Glutamatergic neuron (in vitro differentiated cells): ENCODE results near the gene CCDC91. TPM values are rescaled to one million over a fixed set of nuclear protein-coding genes. Genes with fewer than 3 reads are reported as not detected.

Source experiments
- DNase-seq: peaks from one replicate; pipeline ENCODE4 v3.0.0; 2022
- H3K27ac Mint-ChIP-seq: one replicate; pipeline ENCODE4 v1.8.0; 2020; ENCODE audit warnings: mild to moderate bottlenecking, mixed read lengths, inconsistent platforms; ENCODE audit not compliant: unreplicated experiment
- H3K27me3 Mint-ChIP-seq: one replicate; pipeline ENCODE4 v1.8.0; 2020; ENCODE audit warnings: mild to moderate bottlenecking, moderate library complexity, mixed read lengths, inconsistent platforms; ENCODE audit not compliant: unreplicated experiment
- H3K36me3 Mint-ChIP-seq: one replicate; pipeline ENCODE4 v1.8.0; 2020; ENCODE audit warnings: mild to moderate bottlenecking, mixed read lengths, inconsistent platforms; ENCODE audit not compliant: unreplicated experiment
- H3K4me1 Mint-ChIP-seq: one replicate; pipeline ENCODE4 v1.8.0; 2020; ENCODE audit warnings: mild to moderate bottlenecking, low read depth, mixed read lengths, inconsistent platforms; ENCODE audit not compliant: unreplicated experiment
- H3K4me3 Mint-ChIP-seq: one replicate; pipeline ENCODE4 v1.8.0; 2020; ENCODE audit warnings: mild to moderate bottlenecking, mixed read lengths, inconsistent platforms; ENCODE audit not compliant: unreplicated experiment
- H3K9me3 Mint-ChIP-seq: one replicate; pipeline ENCODE4 v1.8.0; 2020; ENCODE audit warnings: mild to moderate bottlenecking, moderate library complexity, mixed read lengths, inconsistent platforms; ENCODE audit not compliant: unreplicated experiment
- total RNA-seq: library from RNA; stranded (reverse); fragmentation: NEBNext Ultra II Directional; extraction: Animal tissue kit (Norgen Biotek cat#: 25700); gene quantifications from one replicate; pipeline ENCODE4 v1.2.1, GENCODE V29; 2021; ENCODE audit not compliant: unreplicated experiment
- TF ChIP-seq, protein P1 (sequence below): fragments of 200-600 bp; sonication (generic); IDR thresholded peaks from one replicate; pipeline ENCODE4 v1.5.0; 2021; ENCODE audit not compliant: partially characterized antibody, unreplicated experiment

The CCDC91 gene
- total RNA-seq, 1 donor from 2014 or later: 37.3 TPM

DNA sequence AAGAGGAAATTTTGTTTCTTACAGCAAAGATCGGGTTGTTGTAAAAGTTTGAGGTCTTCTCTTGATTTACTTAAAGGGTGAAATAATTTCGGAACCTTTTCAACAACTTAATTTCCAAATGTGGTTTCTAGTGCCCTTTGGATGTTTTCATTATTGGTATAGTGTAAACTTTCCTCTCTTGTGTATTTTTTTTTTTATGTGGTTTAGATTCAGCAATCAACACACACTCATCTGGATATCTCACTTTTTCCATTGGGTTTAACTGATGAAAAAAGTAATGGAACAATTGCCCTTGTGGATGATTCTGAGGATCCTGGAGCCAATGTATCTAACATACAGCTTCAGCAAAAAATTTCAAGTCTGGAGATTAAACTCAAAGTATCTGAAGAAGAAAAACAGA is 116.3 kb downstream of the CCDC91 start:
- H3K27ac Mint-ChIP-seq: no peak overlapping the region
- no peak overlapping the region for H3K4me3 Mint-ChIP-seq

DNA sequence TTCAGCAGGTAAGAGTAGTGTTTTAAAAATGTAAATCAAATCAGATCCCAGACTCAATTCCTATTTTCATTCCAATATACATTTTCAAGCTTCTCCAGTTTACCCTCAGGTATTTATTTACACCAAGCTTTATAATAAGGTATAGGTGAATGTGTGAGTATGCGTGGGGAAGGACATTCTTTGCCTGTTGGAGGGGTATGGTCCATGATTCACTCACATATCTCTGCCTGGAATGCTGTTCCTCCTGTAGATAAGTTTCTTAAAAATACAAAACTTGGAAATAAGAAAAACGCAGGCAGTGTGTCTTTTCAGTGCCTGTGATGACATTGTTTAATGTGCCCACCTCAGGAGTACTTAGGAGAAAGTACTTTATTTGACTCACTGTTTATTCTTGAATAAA is 118.6 kb downstream of the CCDC91 start:
- H3K27ac Mint-ChIP-seq: no peak overlapping the region
- TF ChIP-seq, protein P1, sequence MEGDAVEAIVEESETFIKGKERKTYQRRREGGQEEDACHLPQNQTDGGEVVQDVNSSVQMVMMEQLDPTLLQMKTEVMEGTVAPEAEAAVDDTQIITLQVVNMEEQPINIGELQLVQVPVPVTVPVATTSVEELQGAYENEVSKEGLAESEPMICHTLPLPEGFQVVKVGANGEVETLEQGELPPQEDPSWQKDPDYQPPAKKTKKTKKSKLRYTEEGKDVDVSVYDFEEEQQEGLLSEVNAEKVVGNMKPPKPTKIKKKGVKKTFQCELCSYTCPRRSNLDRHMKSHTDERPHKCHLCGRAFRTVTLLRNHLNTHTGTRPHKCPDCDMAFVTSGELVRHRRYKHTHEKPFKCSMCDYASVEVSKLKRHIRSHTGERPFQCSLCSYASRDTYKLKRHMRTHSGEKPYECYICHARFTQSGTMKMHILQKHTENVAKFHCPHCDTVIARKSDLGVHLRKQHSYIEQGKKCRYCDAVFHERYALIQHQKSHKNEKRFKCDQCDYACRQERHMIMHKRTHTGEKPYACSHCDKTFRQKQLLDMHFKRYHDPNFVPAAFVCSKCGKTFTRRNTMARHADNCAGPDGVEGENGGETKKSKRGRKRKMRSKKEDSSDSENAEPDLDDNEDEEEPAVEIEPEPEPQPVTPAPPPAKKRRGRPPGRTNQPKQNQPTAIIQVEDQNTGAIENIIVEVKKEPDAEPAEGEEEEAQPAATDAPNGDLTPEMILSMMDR: no peak
- DNase-seq: no peak
- no peaks in the 10 kb centered on the region for H3K4me1 Mint-ChIP-seq
- H3K27me3 Mint-ChIP-seq: no peaks in the 10 kb centered on the region
- H3K4me3 Mint-ChIP-seq: no peak overlapping the region
- H3K36me3 Mint-ChIP-seq: no peaks in the 10 kb centered on the region
- no peaks in the 10 kb centered on the region for H3K9me3 Mint-ChIP-seq

More for the DNA sequence above, 116.3 kb downstream of the CCDC91 start:
- no peak for DNase-seq
- H3K9me3 Mint-ChIP-seq: no peaks in the 10 kb centered on the region
- H3K27me3 Mint-ChIP-seq: no peaks in the 10 kb centered on the region
- H3K36me3 Mint-ChIP-seq: no peaks in the 10 kb centered on the region
- H3K4me1 Mint-ChIP-seq: no peaks in the 10 kb centered on the region
- TF ChIP-seq, protein P1: no peak

DNA sequence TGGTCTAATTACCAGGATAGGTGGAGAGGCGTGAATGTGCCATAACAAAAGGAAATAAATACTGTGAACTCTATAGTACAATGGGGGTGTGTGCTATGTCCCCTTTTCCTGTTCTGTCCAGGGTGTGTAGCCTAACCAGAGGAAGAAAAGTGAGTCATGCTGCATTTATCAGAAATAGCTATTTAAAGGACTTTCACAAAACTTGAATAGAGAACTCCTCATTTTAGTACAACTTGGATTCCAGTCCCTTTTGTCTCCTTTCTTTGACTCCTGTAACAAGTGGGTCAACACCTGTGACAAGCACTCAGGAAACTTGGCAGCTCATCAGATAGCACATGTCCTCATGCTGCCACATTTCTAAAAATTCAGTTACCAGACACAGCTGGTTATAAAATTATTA is 123.4 kb downstream of the CCDC91 start:
- peaks cover 15% of the 10 kb centered on the region for H3K36me3 Mint-ChIP-seq
- no peaks in the 10 kb centered on the region for H3K4me1 Mint-ChIP-seq
- DNase-seq: no peak
- no peak overlapping the region for H3K4me3 Mint-ChIP-seq
- H3K27ac Mint-ChIP-seq: no peak overlapping the region
- H3K9me3 Mint-ChIP-seq: peaks cover 3% of the 10 kb centered on the region
- TF ChIP-seq, protein P1: no peak
- H3K27me3 Mint-ChIP-seq: no peaks in the 10 kb centered on the region

DNA sequence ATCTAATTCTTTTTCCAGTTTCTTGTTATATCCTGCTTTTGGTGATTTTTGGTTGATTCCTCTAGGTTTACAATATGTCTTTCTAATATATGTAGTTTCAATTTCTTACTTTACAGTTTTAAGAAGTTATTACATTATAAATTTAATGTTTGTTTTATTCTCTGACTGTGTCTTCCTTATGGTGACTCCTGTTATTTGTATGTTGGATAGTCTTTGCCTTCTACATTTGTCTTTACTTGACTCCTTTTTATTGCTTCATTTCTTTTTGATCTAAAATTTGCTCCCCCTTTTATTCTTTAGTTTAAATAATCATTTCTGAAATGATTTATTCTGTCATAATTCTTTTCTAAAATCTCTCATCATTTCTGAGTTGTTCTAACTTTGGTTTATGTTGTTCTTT is 125.8 kb downstream of the CCDC91 start:
- Mint-ChIP-seq H3K27ac (no peak overlapping the region), H3K27me3 (no peaks in the 10 kb centered on the region), H3K9me3 (peaks cover 3% of the 10 kb centered on the region), H3K4me3 (no peak overlapping the region), H3K4me1 (no peaks in the 10 kb centered on the region), H3K36me3 (peaks cover 15% of the 10 kb centered on the region)
- no peak for DNase-seq
- TF ChIP-seq, protein P1: no peak

DNA sequence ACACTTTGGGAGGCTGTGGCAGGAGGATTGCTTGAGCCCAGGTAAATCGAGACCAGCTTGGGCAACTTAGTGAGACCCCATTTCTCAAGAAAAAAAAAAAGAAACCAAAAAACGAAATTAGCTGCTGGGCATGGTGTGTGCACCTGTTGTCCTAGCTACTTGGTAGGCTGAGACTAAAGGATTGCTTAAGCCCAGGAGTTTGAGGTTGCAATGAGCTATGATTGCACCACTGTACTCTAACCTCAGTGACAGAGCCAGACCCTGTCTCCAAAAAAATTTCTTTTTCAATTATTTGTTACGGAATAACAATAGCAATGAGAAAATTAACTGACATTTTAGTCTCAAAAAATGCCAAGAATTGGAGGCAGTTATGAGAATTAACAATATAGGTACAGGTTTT is 128.0 kb downstream of the CCDC91 start:
- Mint-ChIP-seq H3K27ac (no peak overlapping the region), H3K36me3 (peaks cover 15% of the 10 kb centered on the region), H3K4me1 (no peaks in the 10 kb centered on the region), H3K4me3 (no peak overlapping the region), H3K9me3 (peaks cover 3% of the 10 kb centered on the region), H3K27me3 (no peaks in the 10 kb centered on the region)
- DNase-seq: no peak
- TF ChIP-seq, protein P1: no peak
